Stimulated activated CD8-positive, alpha-beta memory T cell treated with anti-CD3 and anti-CD28 coated beads, Interleukin-15, amount 100 ng/mL, for 4 hours (primary cell): Measurements from ENCODE around the gene AIRE.

Experiments
- DNase-seq, 2 donors: peaks; one replicate each; pipeline ENCODE4 v3.0.0-alpha.2; 2020; ENCODE audit warnings: low read depth in 2 of 2

AIRE gene

DNA sequence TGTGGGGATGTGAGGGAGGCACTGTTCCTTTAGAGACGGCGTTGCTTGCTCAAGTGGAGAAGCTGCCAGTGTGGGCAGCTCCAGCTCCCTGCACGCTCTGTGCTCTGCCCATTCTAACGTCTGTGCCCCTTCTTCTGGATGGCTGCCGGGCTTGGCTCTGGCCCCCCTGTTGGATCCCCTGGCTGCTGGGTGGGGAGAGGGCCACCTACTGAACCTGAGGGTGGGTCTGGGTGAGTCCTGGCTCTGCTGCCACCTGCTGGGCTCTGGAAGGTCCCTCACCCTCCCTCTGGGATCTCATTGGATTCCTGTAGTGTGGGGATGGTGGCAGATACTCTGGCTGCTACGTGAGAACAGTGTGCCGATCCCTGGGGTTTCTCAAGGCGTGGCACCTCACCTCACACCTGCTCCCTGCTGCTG lies 19.2 kb downstream of the AIRE start:
- DNase-seq = no peak

DNA sequence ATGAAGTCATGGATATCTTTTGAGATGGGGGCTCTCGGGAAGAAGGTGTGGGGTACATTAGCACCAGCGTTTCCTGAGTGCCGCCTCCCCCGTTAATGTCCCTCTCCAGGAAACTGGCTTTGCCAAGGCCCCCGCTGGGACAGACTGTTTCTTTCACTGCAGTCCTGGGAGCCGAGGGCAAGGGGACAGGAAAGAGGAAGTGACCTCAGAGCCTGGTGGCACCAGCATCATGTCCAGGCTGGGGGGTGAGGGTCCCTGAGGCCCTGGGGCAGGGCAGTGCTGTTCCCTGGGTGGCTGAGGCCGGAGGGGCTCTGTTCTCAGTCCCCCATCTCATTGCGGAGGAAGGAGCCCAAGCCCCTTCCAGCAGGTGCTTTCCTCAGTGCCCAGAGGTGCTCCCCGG lies 20.0 kb downstream of the AIRE start:
- no peak for DNase-seq

DNA sequence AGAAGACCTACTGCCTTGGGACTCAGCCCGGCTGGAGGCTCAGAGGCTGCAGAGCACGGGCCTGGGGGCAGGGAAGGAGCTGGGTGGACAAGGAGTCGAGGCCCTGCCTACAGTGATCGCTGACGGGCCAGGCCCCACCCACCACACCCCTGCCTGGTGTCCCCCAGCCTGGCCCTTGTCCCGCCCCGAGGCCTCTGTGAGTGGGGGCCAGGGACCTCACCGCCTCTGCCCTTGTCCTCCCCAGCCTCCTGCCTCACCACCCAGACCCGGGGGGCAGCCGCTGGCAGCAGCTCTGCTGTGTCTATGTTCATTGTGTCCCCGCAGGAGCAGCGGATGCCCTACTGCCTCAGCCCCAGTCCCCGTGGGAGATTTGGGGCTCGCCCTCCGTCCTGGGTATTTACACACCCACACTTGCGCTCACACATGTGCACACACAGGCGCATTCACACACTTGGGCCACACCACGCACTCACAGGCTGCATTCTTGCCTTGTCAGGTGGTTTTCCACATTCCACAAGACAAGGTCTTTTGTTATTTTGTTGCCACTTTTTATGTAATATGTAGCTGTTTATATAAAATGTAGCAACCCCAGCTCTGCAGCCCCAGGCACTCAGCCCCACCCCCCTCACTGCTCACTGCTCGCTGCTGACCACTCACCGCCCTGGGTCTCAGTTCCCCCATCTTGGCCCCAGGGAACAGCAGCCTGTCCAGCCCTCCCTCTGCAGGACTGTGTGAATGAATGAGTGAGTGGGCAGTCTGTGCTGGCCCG lies 21.4 kb downstream of the AIRE start:
- DNase-seq = no peak

DNA sequence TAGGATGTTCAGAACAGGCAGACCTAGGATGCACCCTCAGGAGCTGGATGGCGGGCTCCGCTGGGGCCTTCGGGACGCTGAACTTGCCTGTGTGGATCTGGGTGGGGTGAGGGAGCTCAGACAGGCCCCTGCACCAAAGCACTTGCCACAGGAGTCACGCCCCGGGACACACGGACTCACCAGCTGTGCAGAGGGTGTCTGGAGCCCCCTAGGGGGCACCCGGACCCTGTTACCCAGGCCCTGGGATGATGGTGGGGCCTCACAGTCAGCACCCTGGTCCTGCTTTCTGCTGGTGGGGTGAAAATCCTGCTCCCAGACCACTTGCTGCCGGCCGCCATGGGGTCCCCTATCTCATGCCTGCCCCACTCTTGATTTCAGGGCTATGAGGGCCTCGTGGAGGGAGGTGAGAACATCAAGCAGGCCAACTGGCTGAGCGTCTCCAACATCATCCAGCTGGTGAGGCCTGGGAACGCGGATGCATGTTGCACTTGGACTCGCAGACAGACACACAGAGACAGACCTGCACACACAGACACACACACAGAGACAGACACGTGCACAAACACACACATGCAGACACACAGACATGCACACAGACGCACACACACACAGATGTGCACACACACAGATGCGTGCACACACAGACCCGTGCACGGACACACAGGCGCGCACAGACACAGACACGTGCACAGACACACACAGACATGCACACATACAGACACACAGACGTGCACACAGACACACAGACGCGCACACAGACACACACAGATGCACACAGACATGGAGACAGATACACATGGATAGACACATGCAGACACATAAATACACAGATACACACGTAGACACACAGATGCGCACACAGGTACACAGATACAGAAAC lies 25.2 kb downstream of the AIRE start:
- DNase-seq = no peak

DNA sequence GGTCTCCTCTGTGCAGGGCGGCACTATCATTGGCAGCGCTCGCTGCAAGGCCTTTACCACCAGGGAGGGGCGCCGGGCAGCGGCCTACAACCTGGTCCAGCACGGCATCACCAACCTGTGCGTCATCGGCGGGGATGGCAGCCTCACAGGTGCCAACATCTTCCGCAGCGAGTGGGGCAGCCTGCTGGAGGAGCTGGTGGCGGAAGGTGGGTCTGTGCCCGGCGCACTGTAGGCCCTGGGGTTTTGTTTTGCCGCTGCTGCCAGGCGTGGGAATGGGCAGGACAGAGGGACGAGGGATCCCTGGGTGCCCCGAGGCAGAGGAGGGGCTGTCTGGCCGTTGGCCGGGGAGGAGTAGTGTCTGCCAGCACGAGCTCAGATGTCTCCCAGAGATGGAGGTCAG lies 26.4 kb downstream of the AIRE start:
- DNase-seq = no peak

DNA sequence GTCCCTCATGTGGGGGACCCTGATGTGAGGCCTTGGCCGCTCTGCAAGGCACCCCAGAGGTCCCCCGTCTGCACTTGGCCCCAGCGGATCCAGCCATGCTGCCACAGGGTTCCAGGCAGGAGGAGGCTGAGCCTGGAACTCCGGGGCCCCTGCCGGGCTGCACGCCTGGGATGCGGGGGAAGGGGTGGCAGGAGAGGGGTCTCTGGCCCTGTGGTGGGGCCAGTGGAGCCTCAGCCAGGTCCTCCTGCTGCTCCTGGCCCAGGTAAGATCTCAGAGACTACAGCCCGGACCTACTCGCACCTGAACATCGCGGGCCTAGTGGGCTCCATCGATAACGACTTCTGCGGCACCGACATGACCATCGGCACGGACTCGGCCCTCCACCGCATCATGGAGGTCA lies 27.0 kb downstream of the AIRE start:
- DNase-seq = no peak

DNA sequence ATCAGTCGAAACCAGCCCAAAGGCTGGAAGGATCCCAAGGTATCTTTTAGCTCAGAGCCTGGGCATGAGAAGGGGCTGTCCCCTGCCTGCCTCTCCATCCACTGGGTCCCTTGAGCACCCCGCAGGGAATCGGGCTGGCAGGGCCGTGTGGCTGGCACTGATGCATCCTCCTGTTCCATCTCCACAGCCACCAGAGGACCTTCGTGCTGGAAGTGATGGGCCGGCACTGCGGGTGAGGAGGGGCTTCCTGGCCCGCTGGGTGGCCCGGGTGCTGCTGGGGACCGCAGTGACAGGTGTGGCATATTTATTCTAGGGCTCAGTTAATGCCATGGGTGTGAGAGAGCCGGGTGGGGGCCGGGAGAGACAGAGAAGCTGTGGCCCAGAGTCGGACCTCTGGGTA lies 27.8 kb downstream of the AIRE start:
- no peak for DNase-seq

DNA sequence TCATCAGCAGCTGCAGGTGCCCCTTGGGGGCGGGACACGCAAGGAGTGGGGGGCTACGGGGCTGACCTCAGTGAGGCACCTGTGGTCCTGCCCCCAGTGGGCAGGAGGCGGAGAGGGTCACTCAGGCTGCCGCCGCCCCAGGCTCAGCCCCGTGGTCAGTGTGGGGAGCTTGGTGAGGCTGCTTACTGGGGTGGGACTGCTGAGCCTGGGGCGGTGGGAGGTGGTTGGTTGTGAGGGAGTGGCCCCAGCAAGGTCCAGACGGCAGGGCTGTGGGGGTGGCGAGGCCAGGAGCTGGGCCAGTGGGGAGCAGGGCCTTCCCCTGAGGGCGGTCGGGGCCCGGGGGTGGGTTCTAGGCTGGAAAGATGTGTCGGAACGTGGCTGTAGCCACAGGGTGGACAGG lies 28.5 kb downstream of the AIRE start:
- no peak for DNase-seq

DNA sequence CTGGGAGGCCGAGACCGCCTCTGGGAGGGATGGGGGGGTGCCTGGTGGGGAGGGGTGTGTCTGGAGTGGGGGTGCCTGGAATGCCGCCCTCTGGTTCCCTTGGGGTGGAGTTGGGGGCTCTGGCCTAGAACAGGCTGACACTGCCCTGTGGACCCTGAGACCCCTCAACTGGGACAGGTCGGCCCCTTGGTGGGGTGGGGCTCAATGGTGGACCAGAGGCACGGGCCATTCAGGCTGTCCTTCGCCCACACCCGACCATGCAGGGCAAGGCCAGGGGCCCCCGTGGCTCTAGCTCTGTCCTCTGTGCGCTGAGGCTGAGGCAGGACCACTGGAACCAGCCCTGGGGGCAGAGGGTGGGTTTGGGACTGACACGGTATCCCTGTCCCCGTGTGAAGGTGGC lies 28.9 kb downstream of the AIRE start:
- DNase-seq = no peak

DNA sequence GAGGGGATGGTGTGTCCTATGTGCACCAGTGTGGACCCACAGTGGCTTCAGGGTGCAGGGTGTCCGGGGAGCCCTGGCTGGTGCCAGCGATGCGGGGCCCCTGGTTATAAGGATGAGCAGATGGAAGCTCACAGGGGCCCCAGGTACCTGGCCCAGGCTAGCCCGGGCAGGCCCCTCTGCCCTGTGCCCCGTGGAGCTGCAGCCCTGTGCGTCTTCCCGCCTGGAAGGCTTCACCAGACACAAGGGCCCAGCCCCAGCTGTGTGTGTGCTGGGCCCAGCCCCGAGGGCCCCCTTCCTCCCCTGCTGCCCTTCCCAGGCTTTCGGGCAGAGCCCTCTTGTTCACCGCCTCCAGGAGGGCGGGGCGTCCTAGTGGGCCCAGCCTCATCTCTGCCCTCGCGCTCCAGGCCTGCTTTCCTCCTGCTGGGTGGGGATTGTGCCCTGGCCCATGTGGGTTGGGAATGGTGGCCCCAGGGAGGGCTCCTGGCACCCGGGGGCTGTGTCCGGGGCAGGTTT lies 30.1 kb downstream of the AIRE start:
- DNase-seq = no peak

DNA sequence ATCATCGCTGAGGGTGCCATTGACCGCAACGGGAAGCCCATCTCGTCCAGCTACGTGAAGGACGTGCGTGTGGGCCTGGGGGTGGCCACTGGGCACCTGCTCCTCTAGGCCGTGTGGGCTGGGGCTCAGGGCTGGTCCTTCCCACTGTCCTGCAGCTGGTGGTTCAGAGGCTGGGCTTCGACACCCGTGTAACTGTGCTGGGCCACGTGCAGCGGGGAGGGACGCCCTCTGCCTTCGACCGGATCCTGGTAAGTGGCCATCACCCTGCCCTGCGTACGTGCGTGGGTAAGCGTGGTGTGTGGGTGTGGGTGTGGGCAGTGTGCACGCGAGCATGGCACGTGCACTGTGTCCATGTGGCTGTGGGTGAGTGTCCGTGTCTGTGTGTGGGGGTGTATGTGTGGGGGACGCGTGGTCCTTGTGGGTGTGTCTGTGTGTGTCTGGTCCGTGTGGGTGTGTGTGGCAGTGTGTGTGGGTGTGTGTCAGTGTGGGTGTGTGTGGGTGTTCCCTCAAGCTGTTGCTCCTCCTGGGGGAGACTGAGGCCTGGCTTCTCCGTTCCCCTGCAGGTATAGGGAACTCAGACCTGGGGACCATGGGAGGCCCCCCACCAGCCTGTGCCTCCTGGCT lies 30.7 kb downstream of the AIRE start:
- DNase-seq = no peak

DNA sequence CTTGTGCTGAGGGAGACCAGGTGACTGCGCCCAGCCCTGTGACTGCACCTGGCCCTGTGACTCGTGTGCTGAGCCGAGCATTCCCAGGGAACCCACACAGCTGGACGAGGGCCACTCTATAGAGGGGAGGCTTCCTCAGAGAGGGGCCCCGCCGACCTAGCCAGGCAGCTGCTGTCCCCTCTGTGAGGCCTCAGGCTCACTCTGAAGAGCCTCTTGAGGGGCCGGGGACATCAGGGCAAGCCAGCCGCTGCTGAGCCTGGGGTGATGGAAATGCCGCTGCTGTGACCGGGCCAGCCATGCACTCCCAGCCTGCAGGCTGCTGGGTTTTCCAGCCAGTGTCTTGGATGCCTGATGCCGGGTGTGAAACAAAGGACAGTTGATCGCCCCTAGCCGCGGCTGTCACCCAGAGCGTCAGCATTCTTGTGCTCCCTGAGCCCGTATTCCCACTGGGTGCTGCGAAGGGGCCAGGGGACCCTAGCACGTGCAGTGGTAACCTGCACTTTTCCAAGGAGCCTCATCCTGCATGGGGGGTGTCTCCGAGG lies 31.6 kb downstream of the AIRE start:
- DNase-seq = no peak

DNA sequence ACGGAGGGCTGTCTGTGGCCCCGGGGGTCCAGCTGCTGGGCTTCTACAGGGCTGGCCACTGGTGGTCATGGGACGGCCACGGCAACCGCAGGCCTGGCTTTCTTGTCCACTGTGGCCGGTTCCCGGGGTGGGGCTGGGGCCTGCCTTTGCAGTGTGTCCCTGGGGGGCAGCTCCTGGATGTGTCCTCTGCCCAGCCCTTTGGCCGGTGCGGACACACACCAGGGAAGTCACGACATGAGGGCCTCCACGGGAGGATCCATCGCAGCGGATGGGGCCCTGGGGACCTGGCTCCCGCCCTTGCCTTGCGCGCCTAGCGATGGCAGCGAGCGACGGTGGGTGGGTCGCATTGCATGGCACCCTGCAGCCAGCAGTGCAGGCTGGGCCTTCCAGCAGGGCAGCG lies 32.2 kb downstream of the AIRE start:
- DNase-seq = no peak

DNA sequence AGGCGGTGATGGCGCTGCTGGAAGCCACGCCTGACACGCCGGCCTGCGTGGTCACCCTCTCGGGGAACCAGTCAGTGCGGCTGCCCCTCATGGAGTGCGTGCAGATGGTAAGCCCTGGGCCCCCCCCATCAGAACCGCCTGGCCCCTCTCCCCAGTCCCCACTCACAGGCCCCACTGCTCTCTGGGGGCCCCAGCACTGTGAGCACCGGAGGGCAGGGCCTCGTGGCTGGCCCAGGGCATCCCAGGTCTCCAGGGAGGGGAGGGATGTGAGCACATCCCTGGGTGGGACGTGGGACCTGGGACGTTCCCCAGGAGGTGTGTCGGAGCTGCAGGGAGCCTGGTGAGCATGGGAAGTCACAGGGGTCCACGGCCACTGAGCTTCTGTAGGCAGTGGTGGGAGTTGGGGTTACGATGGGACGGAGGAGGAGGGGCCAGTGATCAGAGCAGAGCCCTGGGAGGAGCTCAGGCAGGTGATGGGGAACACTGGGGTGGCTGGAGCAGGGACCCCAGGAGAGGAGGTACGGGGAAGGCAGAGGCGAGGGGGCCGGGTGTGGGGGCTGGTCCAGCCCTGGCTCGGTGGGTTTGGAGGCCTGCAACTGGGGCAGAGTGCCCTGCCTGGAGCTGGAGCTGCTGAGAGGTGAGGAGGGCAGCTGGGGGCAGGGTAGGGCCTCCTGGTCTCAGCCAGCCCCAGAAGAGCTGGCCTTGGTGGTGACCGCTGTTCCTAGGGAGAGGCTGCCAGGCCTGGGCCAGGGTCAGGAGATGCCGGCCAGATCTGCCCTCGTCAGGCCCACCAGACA lies 33.0 kb downstream of the AIRE start:
- no peak for DNase-seq

DNA sequence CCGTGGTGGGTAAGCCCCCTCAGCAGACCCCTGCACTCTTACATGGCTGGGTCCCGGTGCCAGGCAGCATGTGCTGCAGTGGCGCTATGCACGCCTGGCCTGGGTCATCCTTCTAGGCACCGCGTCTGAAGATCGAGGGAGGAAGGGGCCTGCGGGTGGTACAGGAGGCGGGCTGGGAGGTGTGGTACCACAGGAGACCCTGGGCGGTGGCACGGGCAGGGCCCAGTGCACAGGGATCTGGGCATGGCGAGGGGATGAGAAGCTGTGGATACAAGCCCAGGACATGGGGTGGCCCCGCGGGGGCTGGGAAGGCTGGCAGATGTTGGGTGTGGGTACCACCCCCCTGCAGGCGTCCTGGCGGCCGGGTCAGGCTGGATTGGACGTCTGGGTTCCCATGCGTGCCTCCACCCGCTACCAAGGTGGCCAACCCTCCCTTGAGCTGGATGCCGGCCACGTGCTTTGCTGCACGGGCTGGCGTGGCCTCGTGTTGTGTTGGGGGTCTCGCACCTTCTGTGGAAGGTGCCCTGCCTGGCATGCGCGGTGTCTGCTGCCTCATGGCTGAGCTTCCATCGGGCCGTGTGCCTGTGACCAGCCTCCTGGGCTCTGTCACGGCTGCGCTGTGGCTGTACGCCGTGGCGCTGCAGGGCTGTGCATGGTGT lies 33.9 kb downstream of the AIRE start:
- DNase-seq = no peak

DNA sequence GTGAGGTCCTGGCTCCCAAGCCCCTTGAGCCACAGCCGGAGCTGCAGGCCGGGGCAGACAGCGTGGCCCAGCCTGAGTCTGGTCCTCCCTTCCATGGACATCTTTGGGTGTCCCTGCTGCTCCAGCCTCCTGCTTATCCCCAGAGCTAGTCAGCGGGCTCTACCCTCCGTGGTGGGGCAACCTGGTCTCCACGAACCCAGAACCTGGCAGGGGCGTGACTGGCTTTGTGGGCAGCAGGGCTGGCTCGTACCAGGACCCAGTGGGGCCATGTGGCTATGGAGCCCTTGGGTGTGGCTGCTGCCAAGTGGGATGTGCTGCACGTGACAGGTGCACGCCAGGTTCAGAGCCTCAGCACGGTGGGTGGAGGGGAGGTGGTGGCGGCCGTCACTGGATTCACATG lies 35.2 kb downstream of the AIRE start:
- no peak for DNase-seq

DNA sequence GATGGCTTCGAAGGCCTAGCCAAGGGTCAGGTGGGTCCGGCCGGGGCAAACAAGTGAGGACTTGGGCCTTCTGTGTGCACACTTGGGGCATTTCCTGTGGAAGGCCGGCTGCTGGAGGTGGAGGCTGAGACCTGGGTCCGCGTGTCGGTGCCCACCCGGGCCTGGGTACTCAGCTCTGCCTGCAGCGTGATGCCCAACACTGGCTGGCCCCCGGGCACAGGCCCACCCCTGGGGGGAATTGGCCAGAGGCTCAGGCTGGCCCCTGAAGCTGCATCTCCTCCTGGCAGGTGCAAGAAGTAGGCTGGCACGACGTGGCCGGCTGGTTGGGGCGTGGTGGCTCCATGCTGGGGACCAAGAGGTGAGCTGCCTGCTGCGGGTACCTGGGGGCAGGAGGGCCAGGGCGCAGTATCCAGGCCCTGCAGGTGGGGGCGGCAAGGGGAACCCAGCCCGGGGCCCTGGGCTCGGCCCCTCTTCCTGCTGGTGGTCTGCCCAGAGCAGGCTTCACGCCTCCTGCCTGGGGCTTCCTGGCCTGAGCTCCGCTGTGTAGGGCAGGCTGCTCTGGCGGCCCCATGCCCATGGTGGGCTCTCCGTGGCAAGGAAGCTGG lies 36.3 kb downstream of the AIRE start:
- DNase-seq = no peak

DNA sequence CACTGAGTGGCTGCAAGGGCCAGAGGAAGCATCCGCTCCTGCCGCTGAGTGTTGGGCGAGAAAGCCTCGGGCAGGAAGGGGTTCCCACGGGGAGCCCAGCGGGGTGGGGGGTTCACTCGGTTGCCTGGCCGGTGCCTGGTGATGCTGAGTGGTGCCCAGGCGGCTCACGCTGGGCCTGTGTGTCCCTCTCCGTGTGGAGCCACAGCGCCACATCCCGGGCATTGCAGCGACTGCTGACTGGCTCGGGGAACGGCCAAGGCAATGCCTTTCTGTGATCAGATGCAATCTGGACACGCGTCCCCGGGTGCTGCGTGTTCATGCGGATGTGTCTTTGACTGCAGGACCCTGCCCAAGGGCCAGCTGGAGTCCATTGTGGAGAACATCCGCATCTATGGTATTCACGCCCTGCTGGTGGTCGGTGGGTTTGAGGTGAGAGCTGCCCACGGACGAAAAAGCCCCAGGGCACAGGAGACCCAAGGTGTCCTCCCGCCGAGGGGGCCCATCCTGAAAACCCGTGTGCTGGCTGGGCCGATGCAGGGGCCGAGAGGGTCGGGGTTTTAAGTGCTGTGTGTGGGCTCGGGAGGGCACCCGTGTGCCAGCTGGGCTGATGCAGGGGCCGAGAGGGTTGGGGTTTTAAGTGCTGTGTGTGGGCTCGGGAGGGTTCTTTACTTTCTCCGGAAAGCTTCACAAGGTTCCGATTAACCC lies 37.1 kb downstream of the AIRE start:
- no peak for DNase-seq

DNA sequence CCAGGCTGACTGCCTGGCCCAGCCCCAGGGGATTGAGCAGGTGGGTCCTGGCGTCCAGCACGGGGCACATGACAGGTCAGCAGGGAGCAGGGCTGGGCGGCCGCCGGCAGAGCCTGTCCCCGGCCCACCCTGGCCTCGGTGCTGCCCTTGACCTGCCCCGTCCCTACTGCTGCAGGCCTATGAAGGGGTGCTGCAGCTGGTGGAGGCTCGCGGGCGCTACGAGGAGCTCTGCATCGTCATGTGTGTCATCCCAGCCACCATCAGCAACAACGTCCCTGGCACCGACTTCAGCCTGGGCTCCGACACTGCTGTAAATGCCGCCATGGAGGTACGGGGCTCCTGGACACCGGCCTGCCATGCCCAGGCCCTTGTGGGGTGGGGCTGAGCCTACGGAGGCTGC lies 37.9 kb downstream of the AIRE start:
- DNase-seq = no peak
